Keratinocyte (primary cell): Measurements from ENCODE around the gene CEP68. TPM values are rescaled to one million over a fixed set of nuclear protein-coding genes. Genes with fewer than 3 reads are reported as not detected.

Experiments
- DNase-seq: peaks from one replicate; pipeline ENCODE4 v3.0.0-alpha.2; 2011; ENCODE audit warnings: low read depth, missing footprints, low spot score
- FAIRE-seq: peaks from 2 replicates; lab custom pipeline; 2011; peaks lifted over from hg19 to GRCh38; lab: Jason Lieb, UNC
- H2AFZ ChIP-seq: 2 replicates; pipeline ENCODE4 v1.6.0; 2012; ENCODE audit warnings: low read length, control low read depth, inconsistent platforms; ENCODE audit not compliant: control insufficient read depth
- H3K27ac ChIP-seq: 2 replicates; pipeline ENCODE4 v1.5.1; 2011; ENCODE audit warnings: low read length; ENCODE audit not compliant: control insufficient read depth, insufficient read depth
- H3K27me3 ChIP-seq: 3 replicates; pipeline ENCODE4 v1.6.0; 2011; ENCODE audit warnings: low read length; ENCODE audit not compliant: control insufficient read depth, insufficient read depth; ENCODE audit errors: extremely low read depth
- H3K36me3 ChIP-seq, 2 experiments: 2 replicates in 1 of 2; 3 replicates in 1 of 2; pipeline ENCODE4 v1.5.1; 2011; ENCODE audit warnings: low read length in 2 of 2, mild to moderate bottlenecking in 1 of 2; ENCODE audit not compliant: control insufficient read depth in 2 of 2, insufficient read depth in 2 of 2; ENCODE audit errors: extremely low read depth in 1 of 2
- H3K4me1 ChIP-seq: 3 replicates; pipeline ENCODE4 v1.5.1; 2011; ENCODE audit warnings: low read length; ENCODE audit not compliant: control insufficient read depth, insufficient read depth; ENCODE audit errors: extremely low read depth
- H3K4me2 ChIP-seq: 3 replicates; pipeline ENCODE4 v1.6.0; 2011; ENCODE audit warnings: low read depth, low read length; ENCODE audit not compliant: control insufficient read depth, insufficient read depth; ENCODE audit errors: extremely low read depth
- H3K4me3 ChIP-seq, 3 experiments: fragments of 200-600 bp in 1 of 3; sonication (generic) in 1 of 3; 2 replicates in 2 of 3; 3 replicates in 1 of 3; pipeline ENCODE4 v1.5.1; 2011 to 2016; ENCODE audit warnings: low read length in 3 of 3, mild to moderate bottlenecking in 3 of 3, control low read depth in 2 of 3, inconsistent platforms in 1 of 3, low read depth in 1 of 3, mixed read lengths in 1 of 3, mixed run types in 1 of 3, moderate library complexity in 1 of 3; ENCODE audit not compliant: control insufficient read depth in 2 of 3, insufficient read depth in 2 of 3; ENCODE audit errors: extremely low read depth in 1 of 3
- H3K79me2 ChIP-seq: 2 replicates; pipeline ENCODE4 v1.6.0; 2012; ENCODE audit warnings: low read length; ENCODE audit not compliant: control insufficient read depth, insufficient read depth
- H3K9ac ChIP-seq: 3 replicates; pipeline ENCODE4 v1.6.0; 2011; ENCODE audit warnings: low read length; ENCODE audit not compliant: control insufficient read depth, insufficient read depth; ENCODE audit errors: extremely low read depth
- H3K9me1 ChIP-seq: 3 replicates; pipeline ENCODE4 v1.6.0; 2011; ENCODE audit warnings: low read length; ENCODE audit not compliant: control insufficient read depth, insufficient read depth; ENCODE audit errors: extremely low read depth
- H3K9me3 ChIP-seq: 2 replicates; pipeline ENCODE4 v1.5.1; 2012; ENCODE audit warnings: low read depth, low read length; ENCODE audit not compliant: control insufficient read depth
- H4K20me1 ChIP-seq: 3 replicates; pipeline ENCODE4 v1.6.0; 2011; ENCODE audit warnings: low read length; ENCODE audit not compliant: control insufficient read depth, insufficient read depth; ENCODE audit errors: extremely low read depth
- CTCF ChIP-seq, 3 experiments: IDR thresholded peaks in 1 of 3; conservative IDR thresholded peaks in 1 of 3; optimal IDR thresholded peaks in 1 of 3; 2 replicates in 2 of 3; 3 replicates in 1 of 3; pipeline versions ENCODE3 to v1.5.1; 2011; ENCODE audit warnings: low read length in 3 of 3, mild to moderate bottlenecking in 3 of 3, moderate library complexity in 2 of 3, control low read depth in 1 of 3, inconsistent platforms in 1 of 3; ENCODE audit not compliant: insufficient read depth in 2 of 3; ENCODE audit errors: extremely low read depth in 1 of 3
- EZH2 ChIP-seq: IDR thresholded peaks from one replicate; pipeline ENCODE4 v1.6.1; 2012; ENCODE audit warnings: inconsistent platforms, mild to moderate bottlenecking, low read length, moderate library complexity
- dilution Hi-C: fragments of 300-500 bp; cut with MboI; formaldehyde crosslinking; loops from one replicate; pipeline ENCODE4 v1.7.0; 2020; ENCODE audit warnings: low sequenced_read_pairs; ENCODE audit not compliant: extremely low pct_ligation_motif_present
- polyA plus RNA-seq, 5 experiments: library from polyadenylated mRNA; depleted of rRNA in 3 of 5; stranded (reverse) in 3 of 5; stranded (forward) in 1 of 5; unstranded in 1 of 5; fragments of >200 nt; gene quantifications; 1 replicate in 1 of 5; 2 replicates in 3 of 5; 3 replicates in 1 of 5; pipeline versions ENCODE4 v1.2.1 to v1.2.3, GENCODE V29; 2011 to 2012; ENCODE audit warnings: missing spikeins in 2 of 5, low read depth in 1 of 5, low replicate concordance in 1 of 5

Gene CEP68
- polyA plus RNA-seq, 1 donor (not counting 4 experiments of a cell fraction or from before 2014, with no cell fraction given) = 4.1 TPM

GRCh38 chr2:65046633-65047407 lies 9.4 kb upstream of the CEP68 start:
- TF ChIP-seq EZH2 (no peak), CTCF (optimal IDR thresholded peaks at IDR 0.05 in 1 of 3, IDR thresholded peaks at IDR 0.05 in 1 of 3, conservative IDR thresholded peaks at IDR 0.05 in 1 of 3; ENCODE audit: extremely low read depth in 1 of 3, insufficient read depth in 2 of 3, low read length in 3 of 3) (no peak)
- dilution Hi-C loops = loop anchor here (25.0 kb wide), 1 partner anchor 135 kb away; no protein-coding TSS in a partner anchor
- Histone ChIP-seq H3K4me3 (no peak overlapping the region), H4K20me1 (no peaks in the 10 kb centered on the region), H3K9me1 (no peaks in the 10 kb centered on the region), H3K4me1 (no peaks in the 10 kb centered on the region), H3K9ac (no peak overlapping the region), H3K27ac (no peak overlapping the region), H3K36me3 (no peaks in the 10 kb centered on the region), H2AFZ (no peak overlapping the region), H3K79me2 (no peaks in the 10 kb centered on the region), H3K9me3 (no peaks in the 10 kb centered on the region), H3K4me2 (no peak overlapping the region), H3K27me3 (no peaks in the 10 kb centered on the region)
- FAIRE-seq (no peak), DNase-seq (no peak)

- Histone ChIP-seq H3K4me2 (no peak overlapping the region), H3K9me3 (no peaks in the 10 kb centered on the region), H3K27ac (no peak overlapping the region), H3K36me3 (no peaks in the 10 kb centered on the region), H3K9me1 (no peaks in the 10 kb centered on the region), H3K9ac (no peak overlapping the region), H3K79me2 (no peaks in the 10 kb centered on the region), H3K4me3 (no peak overlapping the region), H2AFZ (no peak overlapping the region), H3K27me3 (no peaks in the 10 kb centered on the region), H3K4me1 (no peaks in the 10 kb centered on the region), H4K20me1 (no peaks in the 10 kb centered on the region)
- no peak for DNase-seq
- no peak for FAIRE-seq
- TF ChIP-seq EZH2 (no peak), CTCF (optimal IDR thresholded peaks at IDR 0.05 in 1 of 3, IDR thresholded peaks at IDR 0.05 in 1 of 3, conservative IDR thresholded peaks at IDR 0.05 in 1 of 3; ENCODE audit: extremely low read depth in 1 of 3, insufficient read depth in 2 of 3, low read length in 3 of 3) (no peak)
- dilution Hi-C loops = loop anchor here (25.0 kb wide), 1 partner anchor 137 kb away; no protein-coding TSS in a partner anchor
Measured at GRCh38 chr2:65049010-65049639, 7.1 kb upstream of the CEP68 start.
